ENCODE measurements around the gene ARHGEF17. TPM values are rescaled to one million over a fixed set of nuclear protein-coding genes. Genes with fewer than 3 reads are reported as not detected.

The ARHGEF17 gene
- polyA plus RNA-seq, 3 donors: 0.16 to 1.2 (median 0.55) TPM

DNA sequence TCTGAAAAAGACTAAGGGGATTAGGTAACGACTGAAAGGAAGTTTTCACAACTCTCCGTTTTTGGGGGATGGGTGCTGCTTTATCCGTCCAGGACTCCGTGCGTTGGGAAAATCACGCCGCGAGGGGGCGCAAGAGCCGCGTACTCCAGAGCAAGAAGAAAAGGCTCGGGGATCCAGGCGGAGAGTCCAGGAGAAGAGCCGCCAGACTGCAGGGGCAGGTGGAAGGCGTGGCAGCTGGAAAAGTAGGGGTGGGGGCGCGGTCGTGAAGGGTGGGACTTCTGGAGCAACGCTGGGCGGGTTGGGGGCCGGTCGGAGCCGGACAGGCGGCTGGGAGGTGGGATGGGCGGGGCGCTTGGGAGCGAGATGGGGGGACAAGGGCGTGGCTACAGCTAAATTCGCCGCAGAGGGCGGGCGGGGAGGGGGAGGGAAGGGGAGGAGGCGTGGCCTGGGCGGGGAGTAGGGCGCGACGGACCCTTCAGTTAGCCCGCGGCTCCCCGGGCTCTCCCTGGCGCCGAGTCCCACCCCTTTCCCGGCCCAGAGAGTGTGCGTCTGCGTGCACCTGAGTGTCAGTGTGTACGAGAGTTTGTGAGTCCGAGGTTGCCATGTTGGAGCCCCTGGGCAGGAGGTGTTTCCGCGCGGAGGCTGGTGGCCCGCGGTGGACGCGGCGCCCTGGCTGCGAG, 613 bp upstream of the ARHGEF17 start:
- peak; percentile 89 to 93 (median 90) for DNase-seq
- H3K4me2 ChIP-seq (replicated peaks; ENCODE audit: extremely low read depth, low read length, poor library complexity, severe bottlenecking): peak overlapping the region; percentile 83
- no peaks in the 10 kb centered on the region for H4K20me1 ChIP-seq (ENCODE audit: insufficient read depth, low read length)
- peaks cover 13 to 31% (median 16%) of the 10 kb centered on the region in 3 donors for H3K27me3 Mint-ChIP-seq (ENCODE audit: low read depth in 3 of 3)
- peaks cover 27 to 34% of the 10 kb centered on the region in 2 donors for H3K4me1 ChIP-seq (ENCODE audit: control insufficient read depth in 1 of 2, insufficient read depth in 2 of 2, low read length in 2 of 2)
- no peaks in the 10 kb centered on the region for H3K79me2 ChIP-seq (ENCODE audit: insufficient read depth, low read length)
- peak overlapping the region; percentile 52 for H3K9ac ChIP-seq (ENCODE audit: insufficient read depth, low read length, poor library complexity, severe bottlenecking)
- peak overlapping the region; percentile 85 for H2AFZ ChIP-seq (ENCODE audit: insufficient read depth, low read depth, low read length, poor library complexity, severe bottlenecking)
- peaks cover 20% of the 10 kb centered on the region for H3K4me1 Mint-ChIP-seq
- TF ChIP-seq, protein P1, sequence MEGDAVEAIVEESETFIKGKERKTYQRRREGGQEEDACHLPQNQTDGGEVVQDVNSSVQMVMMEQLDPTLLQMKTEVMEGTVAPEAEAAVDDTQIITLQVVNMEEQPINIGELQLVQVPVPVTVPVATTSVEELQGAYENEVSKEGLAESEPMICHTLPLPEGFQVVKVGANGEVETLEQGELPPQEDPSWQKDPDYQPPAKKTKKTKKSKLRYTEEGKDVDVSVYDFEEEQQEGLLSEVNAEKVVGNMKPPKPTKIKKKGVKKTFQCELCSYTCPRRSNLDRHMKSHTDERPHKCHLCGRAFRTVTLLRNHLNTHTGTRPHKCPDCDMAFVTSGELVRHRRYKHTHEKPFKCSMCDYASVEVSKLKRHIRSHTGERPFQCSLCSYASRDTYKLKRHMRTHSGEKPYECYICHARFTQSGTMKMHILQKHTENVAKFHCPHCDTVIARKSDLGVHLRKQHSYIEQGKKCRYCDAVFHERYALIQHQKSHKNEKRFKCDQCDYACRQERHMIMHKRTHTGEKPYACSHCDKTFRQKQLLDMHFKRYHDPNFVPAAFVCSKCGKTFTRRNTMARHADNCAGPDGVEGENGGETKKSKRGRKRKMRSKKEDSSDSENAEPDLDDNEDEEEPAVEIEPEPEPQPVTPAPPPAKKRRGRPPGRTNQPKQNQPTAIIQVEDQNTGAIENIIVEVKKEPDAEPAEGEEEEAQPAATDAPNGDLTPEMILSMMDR (IDR thresholded peaks at IDR 0.05): peak; percentile 73
- peaks cover 0 to 15% of the 10 kb centered on the region in 2 donors for H3K27me3 ChIP-seq (ENCODE audit: control insufficient read depth in 2 of 2, insufficient read depth in 2 of 2, low read length in 2 of 2)
- H3K9me3 ChIP-seq (replicated peaks in 1 of 2; ENCODE audit: control insufficient read depth in 1 of 2, insufficient read depth in 1 of 2, low read length in 2 of 2): no peaks in the 10 kb centered on the region
- H3K4me3 Mint-ChIP-seq: peak overlapping the region; percentile 80 to 94
- no peaks in the 10 kb centered on the region for H3K36me3 ChIP-seq (replicated peaks in 1 of 2; ENCODE audit: control insufficient read depth in 1 of 2, insufficient read depth in 2 of 2, low read length in 2 of 2)
- H3K27ac ChIP-seq (ENCODE audit: low read depth in 1 of 2, low read length in 2 of 2): no peak overlapping the region
- H3K4me3 ChIP-seq (replicated peaks in 1 of 3; ENCODE audit: low read depth in 2 of 3, low read length in 3 of 3): peak overlapping the region; percentile 55 to 78 (median 73)
- intact Hi-C loops (cut with micrococcal nuclease): loop anchor here (1.0 to 10.0 kb wide), 3 partner anchors 28 to 87 kb away; no protein-coding TSS in a partner anchor
- peaks cover 0 to 5% (median 0%) of the 10 kb centered on the region in 7 donors for H3K9me3 Mint-ChIP-seq
- WGBS (ENCODE audit: insufficient coverage): 0% methylated on average over 40 of the region's 56 CpGs
- H3K36me3 Mint-ChIP-seq: peaks cover 0 to 6% of the 10 kb centered on the region in 2 donors
- H3K27ac Mint-ChIP-seq: peak overlapping the region; percentile 47 to 95 (median 83)

DNA sequence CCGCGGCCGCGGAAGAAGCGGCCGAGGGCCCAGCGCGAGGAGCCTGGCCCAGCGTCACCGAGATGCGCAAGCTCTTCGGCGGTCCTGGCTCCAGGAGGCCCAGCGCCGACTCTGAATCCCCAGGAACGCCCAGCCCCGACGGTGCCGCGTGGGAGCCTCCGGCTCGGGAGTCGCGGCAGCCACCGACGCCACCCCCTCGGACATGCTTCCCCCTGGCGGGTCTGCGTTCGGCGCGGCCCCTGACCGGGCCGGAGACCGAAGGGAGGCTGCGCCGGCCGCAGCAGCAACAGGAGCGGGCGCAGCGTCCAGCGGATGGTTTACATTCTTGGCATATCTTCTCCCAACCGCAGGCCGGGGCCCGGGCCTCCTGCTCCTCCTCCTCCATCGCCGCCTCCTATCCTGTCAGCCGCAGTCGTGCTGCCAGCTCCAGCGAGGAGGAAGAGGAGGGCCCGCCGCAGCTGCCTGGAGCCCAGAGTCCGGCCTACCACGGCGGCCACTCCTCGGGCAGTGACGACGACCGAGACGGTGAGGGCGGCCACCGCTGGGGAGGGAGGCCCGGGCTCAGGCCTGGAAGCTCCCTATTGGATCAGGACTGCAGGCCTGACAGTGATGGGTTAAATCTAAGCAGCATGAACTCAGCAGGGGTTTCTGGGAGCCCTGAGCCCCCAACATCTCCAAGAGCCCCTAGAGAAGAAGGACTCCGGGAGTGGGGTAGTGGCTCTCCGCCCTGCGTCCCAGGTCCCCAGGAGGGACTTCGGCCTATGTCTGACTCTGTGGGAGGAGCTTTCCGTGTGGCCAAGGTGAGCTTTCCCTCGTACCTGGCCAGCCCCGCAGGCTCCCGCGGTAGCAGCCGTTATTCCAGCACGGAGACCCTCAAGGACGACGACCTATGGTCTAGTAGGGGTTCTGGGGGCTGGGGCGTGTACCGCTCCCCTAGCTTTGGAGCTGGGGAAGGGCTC, 1.2 kb downstream of the ARHGEF17 start:
- Histone ChIP-seq H3K27ac (ENCODE audit: low read depth in 1 of 2, low read length in 2 of 2) (no peak overlapping the region), H2AFZ (ENCODE audit: insufficient read depth, low read depth, low read length, poor library complexity, severe bottlenecking) (peak overlapping the region; percentile 85), H4K20me1 (ENCODE audit: insufficient read depth, low read length) (no peaks in the 10 kb centered on the region), H3K27me3 (ENCODE audit: control insufficient read depth in 2 of 2, insufficient read depth in 2 of 2, low read length in 2 of 2) (peaks cover 0 to 15% of the 10 kb centered on the region in 2 donors), H3K4me1 (ENCODE audit: control insufficient read depth in 1 of 2, insufficient read depth in 2 of 2, low read length in 2 of 2) (peaks cover 38 to 47% of the 10 kb centered on the region in 2 donors), H3K4me3 (replicated peaks in 1 of 3; ENCODE audit: low read depth in 2 of 3, low read length in 3 of 3) (peak overlapping the region; percentile 12 to 78 (median 18)), H3K9ac (ENCODE audit: insufficient read depth, low read length, poor library complexity, severe bottlenecking) (peak overlapping the region; percentile 52), H3K79me2 (ENCODE audit: insufficient read depth, low read length) (no peaks in the 10 kb centered on the region), H3K4me2 (replicated peaks; ENCODE audit: extremely low read depth, low read length, poor library complexity, severe bottlenecking) (peak overlapping the region; percentile 83), H3K36me3 (replicated peaks in 1 of 2; ENCODE audit: control insufficient read depth in 1 of 2, insufficient read depth in 2 of 2, low read length in 2 of 2) (no peaks in the 10 kb centered on the region), H3K9me3 (replicated peaks in 1 of 2; ENCODE audit: control insufficient read depth in 1 of 2, insufficient read depth in 1 of 2, low read length in 2 of 2) (no peaks in the 10 kb centered on the region)
- 5% methylated on average over 70 of the region's 78 CpGs for WGBS (ENCODE audit: insufficient coverage)
- H3K27ac Mint-ChIP-seq: peak overlapping the region in 1 of 7 donors; percentile 25
- H3K9me3 Mint-ChIP-seq: peaks cover 0 to 5% (median 1%) of the 10 kb centered on the region in 7 donors
- peak overlapping the region; percentile 69 to 71 for H3K4me3 Mint-ChIP-seq
- TF ChIP-seq, protein P1 (IDR thresholded peaks at IDR 0.05): no peak
- intact Hi-C loops (cut with micrococcal nuclease): loop anchor here (5.0 to 10.0 kb wide), 2 partner anchors 78 to 86 kb away; no protein-coding TSS in a partner anchor
- H3K27me3 Mint-ChIP-seq (ENCODE audit: low read depth in 3 of 3): peaks cover 13 to 31% (median 17%) of the 10 kb centered on the region in 3 donors
- peaks cover 0 to 6% of the 10 kb centered on the region in 2 donors for H3K36me3 Mint-ChIP-seq
- peak; percentile 56 to 69 (median 57) for DNase-seq
- H3K4me1 Mint-ChIP-seq: peaks cover 34% of the 10 kb centered on the region
